BLaER1 (cell line): ENCODE data around the gene RPL11.

ENCODE experiments used
- H3K27ac ChIP-seq: shearing (Covaris generic); formaldehyde crosslinking; 2 replicates; pipeline ENCODE4 v1.8.1; 2022
- H3K27me3 ChIP-seq: shearing (Covaris generic); formaldehyde crosslinking; 2 replicates; pipeline ENCODE4 v1.8.1; 2022
- H3K36me3 ChIP-seq: shearing (Covaris generic); formaldehyde crosslinking; 2 replicates; pipeline ENCODE4 v1.8.1; 2022
- H3K4me1 ChIP-seq: shearing (Covaris generic); formaldehyde crosslinking; 2 replicates; pipeline ENCODE4 v1.8.1; 2022
- H3K4me2 ChIP-seq: shearing (Covaris generic); formaldehyde crosslinking; 2 replicates; pipeline ENCODE4 v1.8.1; 2022
- H3K4me3 ChIP-seq: shearing (Covaris generic); formaldehyde crosslinking; 2 replicates; pipeline ENCODE4 v1.8.1; 2022
- H3K9ac ChIP-seq: shearing (Covaris generic); formaldehyde crosslinking; 2 replicates; pipeline ENCODE4 v1.8.1; 2022
- H3K9me3 ChIP-seq: shearing (Covaris generic); formaldehyde crosslinking; 2 replicates; pipeline ENCODE4 v1.8.1; 2022
- H4K20me1 ChIP-seq: shearing (Covaris generic); formaldehyde crosslinking; 2 replicates; pipeline ENCODE4 v1.8.1; 2022
- Cebpa-rat ChIP-seq: shearing (Covaris generic); IDR thresholded peaks from 2 replicates; pipeline ENCODE4 v1.8.1; 2022

Gene RPL11

DNA sequence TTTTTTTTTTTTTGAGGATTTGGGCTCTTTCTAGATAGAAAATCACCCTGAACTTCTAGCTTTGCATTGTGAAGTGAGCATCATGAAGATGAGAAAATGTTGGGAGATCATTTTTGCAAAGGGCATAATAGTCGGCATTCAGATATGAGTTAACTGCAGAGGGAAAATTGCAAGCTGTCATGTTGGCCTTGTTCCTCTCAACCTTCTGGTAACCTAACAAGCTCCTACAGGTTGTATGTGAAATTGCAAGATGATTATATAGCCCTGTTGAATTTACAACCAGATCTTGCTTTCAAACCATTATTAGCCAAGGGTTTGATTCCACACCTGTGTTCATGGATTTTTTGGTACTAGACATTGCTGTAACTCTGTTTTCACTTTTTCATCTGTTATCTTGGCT lies 53.9 kb downstream of the RPL11 start:
- Histone ChIP-seq H3K9me3 (no peaks in the 10 kb centered on the region), H3K9ac (no peak overlapping the region), H3K36me3 (peaks cover 46% of the 10 kb centered on the region), H3K27ac (no peak overlapping the region), H3K4me3 (0 out of 2 replicates have a peak overlapping the region, but pooled peaks have one; percentile 100), H3K4me1 (peaks cover 45% of the 10 kb centered on the region), H4K20me1 (peaks cover 65% of the 10 kb centered on the region), H3K4me2 (peak overlapping the region; percentile 98), H3K27me3 (no peaks in the 10 kb centered on the region)
- no peak for TF ChIP-seq Cebpa-rat
